SH-SY5Y (cell line): ENCODE data around the gene CHURC1.

Source experiments
- GATA2 ChIP-seq: IDR thresholded peaks from 2 replicates; pipeline ENCODE4 v1.6.1; 2011; ENCODE audit warnings: mild to moderate bottlenecking, low read depth, low read length
- GATA3 ChIP-seq: IDR thresholded peaks from 2 replicates; pipeline ENCODE4 v1.6.1; 2011; ENCODE audit warnings: low read depth, mild to moderate bottlenecking, low read length, moderate library complexity

- TF ChIP-seq GATA2 = no peak
- TF ChIP-seq GATA3 = no peak
These were observed 1.5 kb downstream of the CHURC1 start for GRCh38 chr14:64915797-64916196.
